ENCODE data around the gene AACS.

DNA sequence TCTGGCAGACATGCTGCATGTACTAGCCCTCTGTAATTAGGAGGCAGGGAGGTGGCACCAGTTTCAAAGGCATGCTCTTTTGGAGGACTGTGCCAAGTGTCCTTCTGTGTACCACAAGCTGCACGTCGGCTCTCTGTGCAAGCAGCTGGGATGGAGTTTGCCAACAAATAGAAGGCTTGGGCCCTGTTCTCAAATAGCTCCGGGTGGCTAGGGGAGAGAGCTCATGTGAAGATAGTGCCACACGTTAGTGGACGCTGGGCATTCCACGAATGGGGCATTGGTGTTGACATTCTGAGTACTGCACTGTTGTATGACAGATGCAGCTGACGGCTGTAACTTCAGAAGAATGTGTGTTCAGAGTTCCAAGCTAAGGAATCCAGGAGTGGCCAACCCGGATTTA lies 4.4 kb downstream of the AACS start:
- TF ChIP-seq, protein P1, sequence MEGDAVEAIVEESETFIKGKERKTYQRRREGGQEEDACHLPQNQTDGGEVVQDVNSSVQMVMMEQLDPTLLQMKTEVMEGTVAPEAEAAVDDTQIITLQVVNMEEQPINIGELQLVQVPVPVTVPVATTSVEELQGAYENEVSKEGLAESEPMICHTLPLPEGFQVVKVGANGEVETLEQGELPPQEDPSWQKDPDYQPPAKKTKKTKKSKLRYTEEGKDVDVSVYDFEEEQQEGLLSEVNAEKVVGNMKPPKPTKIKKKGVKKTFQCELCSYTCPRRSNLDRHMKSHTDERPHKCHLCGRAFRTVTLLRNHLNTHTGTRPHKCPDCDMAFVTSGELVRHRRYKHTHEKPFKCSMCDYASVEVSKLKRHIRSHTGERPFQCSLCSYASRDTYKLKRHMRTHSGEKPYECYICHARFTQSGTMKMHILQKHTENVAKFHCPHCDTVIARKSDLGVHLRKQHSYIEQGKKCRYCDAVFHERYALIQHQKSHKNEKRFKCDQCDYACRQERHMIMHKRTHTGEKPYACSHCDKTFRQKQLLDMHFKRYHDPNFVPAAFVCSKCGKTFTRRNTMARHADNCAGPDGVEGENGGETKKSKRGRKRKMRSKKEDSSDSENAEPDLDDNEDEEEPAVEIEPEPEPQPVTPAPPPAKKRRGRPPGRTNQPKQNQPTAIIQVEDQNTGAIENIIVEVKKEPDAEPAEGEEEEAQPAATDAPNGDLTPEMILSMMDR (tag by site-specific recombination; IDR thresholded peaks at IDR 0.05): no peak
- no peak for TF ChIP-seq ZNF114 (tag by site-specific recombination; IDR thresholded peaks at IDR 0.05)
- TF ChIP-seq ZNF664 (tag by site-specific recombination; IDR thresholded peaks at IDR 0.05): no peak
- TF ChIP-seq ZNF211 (tag by site-specific recombination; IDR thresholded peaks at IDR 0.05; ENCODE audit: low read depth): no peak
- TF ChIP-seq KLF1 (tag by site-specific recombination; IDR thresholded peaks at IDR 0.05): no peak
